NK-92 treated with Interleukin-12 subunit alpha and Interleukin-12 subunit beta, amount 100 ng/mL, for 24 hours (cell line): Measurements from ENCODE around the gene EVL.
"Not testable (repeated sequence)": the region's sequence is repeated elsewhere in the genome, so short reads cannot be mapped to it uniquely, and the experiment has no call there.

Experiments used
- DNase-seq: peaks from one replicate; lab custom pipeline; 2025; lab: John Stamatoyannopoulos, UW

Gene EVL

DNA sequence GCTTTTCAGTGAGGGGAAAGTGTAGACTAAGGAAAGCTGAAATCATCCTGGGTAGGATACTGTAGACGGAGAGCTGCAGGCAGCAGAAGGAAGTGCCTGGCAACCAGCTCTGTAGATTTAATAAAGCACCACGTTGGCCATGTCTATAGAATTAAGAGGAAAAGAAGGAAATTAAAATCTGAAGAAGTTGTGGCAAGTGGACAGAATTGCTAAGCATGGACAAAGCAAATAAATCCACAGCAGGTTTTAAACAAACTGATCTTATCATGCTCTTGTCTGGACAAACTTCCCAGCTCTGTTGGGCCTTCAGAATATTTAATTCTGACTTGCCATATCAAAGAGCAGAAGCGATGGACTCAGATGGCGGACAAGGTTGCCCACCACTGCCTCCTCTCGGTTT, 27.2 kb upstream of the EVL start:
- no peak for DNase-seq

- no peak for DNase-seq
Observed at GRCh38 chr14:100039903-100040302, 25.3 kb upstream of the EVL start.

DNA sequence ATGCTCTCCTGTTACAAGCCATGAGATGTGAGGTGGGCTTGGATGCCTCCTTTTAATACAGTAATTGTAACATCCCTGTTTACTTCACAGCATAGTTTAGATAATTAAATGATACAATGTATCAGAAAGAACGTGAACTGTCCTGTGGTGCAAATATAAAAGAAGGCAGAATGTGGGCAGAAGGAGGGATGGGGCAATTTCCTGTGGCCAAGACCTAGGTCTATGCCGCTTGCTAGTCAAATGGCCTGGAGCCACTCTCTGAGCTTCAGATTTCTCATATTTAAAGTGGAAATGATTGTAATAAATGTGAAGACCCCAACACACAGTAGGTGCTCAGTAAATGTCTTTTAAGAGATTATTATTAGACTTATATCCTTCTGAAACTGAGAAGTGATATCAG, 24.0 kb upstream of the EVL start:
- DNase-seq: no peak

- no peak for DNase-seq
Observed at GRCh38 chr14:100042286-100042685, 22.9 kb upstream of the EVL start.

GRCh38 chr14:100045642-100046344, 19.4 kb upstream of the EVL start:
- no peak for DNase-seq

DNA sequence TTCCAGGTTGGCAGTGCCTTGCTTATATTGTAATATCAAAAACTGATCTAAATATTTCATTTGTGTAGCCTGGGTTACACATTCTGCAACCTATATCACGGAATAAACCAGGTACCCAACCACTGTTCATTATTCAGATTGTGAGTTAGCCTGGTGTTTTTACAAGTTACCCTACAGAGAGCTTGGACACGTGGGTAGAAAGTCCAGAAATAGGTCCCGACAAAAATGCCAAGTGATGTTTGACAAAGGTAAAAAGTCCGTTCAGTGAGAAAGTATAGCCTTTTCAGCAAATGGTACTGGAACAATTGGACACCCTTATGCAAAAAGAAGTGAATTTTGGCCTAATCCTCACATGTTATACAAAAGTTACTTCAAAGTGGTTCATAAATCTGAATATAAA, 17.6 kb upstream of the EVL start:
- DNase-seq: no peak

DNA sequence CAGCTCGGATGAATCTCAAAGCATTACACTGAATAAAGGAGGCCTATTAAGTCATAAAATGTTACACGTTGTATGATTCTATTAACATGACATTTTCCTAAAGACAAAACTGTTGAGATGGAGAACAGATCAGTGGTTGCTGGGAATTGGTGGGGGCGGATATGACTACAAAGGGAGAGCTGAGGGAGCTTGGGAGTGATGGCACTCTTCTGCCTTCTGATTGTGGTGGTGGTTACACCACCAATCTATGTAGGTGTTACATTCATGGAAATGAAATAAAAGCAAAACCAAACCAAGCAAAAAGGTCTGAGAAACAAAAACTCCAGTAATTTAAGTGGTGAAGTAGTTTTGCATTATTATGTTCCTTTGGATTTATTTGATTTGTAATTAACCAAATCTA, 16.4 kb upstream of the EVL start:
- no peak for DNase-seq

GRCh38 chr14:100049220-100049619, 16.0 kb upstream of the EVL start:
- no peak for DNase-seq

- no peak for DNase-seq
Observed at GRCh38 chr14:100051103-100051502, 14.1 kb upstream of the EVL start.

DNA sequence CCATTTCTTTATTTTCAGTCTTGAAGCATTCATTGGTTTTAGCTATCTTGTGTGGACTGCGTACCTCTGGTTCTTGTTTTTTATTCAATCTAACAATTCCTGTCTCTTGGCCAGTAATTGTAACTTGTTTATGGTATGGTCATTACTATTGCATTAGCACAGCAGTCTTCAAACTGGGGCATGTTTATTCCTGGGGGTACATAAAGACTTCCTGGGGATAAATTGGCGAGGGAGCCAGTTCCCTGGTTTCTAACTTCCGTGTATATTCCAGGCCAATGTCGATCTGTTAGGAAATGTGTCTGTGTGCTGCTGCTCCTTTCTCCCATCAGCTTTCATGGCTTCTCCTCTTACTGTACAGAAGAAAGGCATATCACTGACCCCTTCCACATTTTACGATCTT, 13.7 kb upstream of the EVL start:
- no peak for DNase-seq

GRCh38 chr14:100052819-100053218, 12.4 kb upstream of the EVL start:
- no peak for DNase-seq

DNA sequence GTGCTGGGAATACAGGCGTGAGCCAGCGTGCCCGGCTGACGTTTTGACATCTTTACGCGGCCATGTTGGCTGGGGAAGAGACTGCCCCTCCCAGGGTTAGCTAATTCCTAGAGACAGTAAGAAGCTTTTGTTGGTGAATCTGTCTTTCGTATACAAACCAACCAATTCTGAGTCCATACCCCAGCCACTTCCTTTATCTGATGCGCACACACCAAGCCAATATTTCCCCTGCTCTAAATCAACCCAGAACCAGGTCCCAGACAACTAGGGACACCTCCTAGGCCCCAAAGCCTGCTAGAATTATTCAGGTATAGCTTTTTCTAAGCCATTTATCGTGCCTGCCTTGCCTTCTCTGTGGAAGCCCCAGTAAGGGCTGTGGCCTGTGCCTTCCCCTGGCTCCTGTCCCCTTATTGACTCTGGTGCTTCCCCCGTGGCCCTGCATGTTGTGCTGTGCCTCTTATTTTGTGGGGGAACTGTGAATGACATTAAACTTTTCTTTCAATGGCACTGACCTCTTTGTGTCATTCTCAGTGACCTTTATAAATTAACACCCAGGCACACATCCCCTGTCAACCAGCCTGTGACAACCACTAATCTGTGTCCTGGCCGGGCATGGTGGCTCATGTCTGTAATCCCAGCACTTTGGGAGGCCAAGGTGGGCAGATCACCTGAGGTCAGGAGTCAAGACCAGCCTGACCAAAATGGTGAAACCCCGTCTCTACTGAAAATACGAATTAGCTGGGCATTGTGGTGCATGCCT, 10.7 kb upstream of the EVL start:
- no peak for DNase-seq

- DNase-seq: no peak
Observed at GRCh38 chr14:100056431-100056830, 8.8 kb upstream of the EVL start.

DNA sequence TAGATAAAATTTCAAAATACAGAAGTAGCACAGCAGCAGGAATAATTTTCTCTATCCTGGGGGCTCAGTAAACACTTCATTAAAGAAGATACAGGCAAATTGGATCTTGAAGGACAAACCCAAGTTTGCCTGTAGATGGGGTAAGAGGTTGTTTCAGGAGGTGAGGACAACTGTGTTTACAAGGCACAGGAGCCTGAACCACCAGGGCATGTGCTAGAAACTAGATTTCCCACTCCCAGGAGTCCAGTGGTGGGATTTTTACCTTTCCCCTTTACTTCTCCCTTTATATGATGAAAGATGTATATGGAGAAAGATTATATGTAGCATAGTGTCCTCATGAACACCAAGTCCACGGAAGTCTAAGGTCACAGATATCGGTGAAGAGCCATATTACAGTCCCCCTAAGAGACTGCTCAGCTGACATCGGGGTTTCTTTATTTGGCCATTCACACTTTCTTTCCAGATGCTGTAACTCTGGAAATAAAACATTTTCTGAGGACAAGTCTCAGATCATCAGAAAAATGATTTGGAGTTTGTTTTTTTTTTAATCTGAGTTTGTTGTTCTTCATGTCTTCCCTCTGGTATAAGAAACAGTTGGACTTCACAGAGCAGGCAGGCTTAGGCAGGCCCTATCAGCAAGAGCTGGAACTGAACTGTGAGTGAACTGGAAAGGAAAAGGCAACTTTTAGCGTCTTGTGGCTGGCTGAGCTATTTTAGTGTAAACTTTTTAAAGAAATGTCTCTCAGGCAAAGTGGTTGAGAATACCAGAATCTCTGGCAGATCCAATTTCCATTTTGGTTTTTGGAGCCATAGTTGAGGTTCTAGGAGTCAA, 8.0 kb upstream of the EVL start:
- DNase-seq: no peak

GRCh38 chr14:100058777-100059437, 6.3 kb upstream of the EVL start:
- no peak for DNase-seq

GRCh38 chr14:100059438-100059781, 5.8 kb upstream of the EVL start:
- DNase-seq: no peak

GRCh38 chr14:100060760-100061159, 4.5 kb upstream of the EVL start:
- no peak for DNase-seq

DNA sequence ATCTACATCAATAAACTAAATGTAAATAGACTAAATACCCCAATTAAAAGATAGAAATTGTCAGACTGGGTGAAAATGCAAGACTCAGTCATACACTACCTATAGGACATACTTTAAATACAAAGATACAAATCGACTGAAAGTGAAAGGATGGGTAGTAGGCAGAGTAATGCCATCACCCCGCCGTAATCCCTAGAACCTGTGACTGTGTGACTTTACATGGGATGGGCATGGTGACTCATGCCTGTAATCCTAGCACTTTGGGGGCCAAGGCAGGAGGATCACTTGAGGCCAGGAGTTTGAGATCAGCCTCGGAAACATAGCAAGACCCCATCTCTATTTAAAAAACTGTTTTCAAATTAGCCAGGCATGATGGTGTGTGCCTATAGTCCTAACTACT, 2.6 kb upstream of the EVL start:
- DNase-seq: no peak

- DNase-seq: no peak
Observed at GRCh38 chr14:100063314-100063941, 1.8 kb upstream of the EVL start.

DNA sequence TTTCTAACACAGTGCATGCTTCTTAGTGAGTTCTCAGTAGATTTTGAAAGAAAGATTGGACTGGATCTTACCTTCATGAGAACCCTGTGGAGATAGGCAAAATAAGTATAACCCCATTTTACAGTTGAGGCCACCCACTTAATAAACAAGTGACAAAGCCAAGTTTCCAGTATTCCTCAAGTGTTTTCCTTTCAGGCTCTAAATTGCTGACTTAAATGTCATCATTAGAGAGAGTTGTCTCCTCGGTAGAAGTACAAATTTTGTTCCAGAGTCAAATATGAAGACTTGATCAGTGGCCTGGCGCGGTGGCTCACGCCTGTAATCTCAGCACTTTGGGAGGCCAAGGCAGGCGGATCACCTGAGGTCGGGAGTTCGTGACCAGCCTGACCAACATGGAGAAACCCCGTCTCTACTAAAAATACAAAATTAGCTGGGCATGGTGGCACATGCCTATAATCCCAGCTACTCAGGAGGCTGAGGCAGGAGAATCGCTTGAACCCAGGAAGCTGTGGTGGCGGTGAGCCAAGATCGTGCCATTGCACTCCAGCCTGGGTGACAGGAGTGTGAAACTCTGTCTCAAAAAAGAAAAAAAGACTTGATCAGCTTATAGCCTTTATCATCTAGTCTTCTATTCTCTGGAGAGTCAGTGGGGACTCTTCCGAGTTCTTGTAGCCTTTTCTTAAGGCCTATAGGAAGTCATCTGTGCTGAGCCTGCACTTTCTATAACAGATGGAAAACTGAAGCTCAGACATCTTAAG, 708 bp upstream of the EVL start:
- DNase-seq: not testable (repeated sequence)

- DNase-seq: peak; percentile 70
Observed at GRCh38 chr14:100065942-100066574, 836 bp downstream of the EVL start.
